Mesodermal cell (in vitro differentiated cells): ENCODE measurements around the gene NRN1L.

Experiments
- H3K27ac ChIP-seq: 2 replicates; pipeline ENCODE4 v1.7.0; 2013; ENCODE audit warnings: mild to moderate bottlenecking, low read depth, low read length, moderate library complexity; ENCODE audit not compliant: severe bottlenecking
- H3K36me3 ChIP-seq: 2 replicates; pipeline ENCODE4 v1.7.1; 2013; ENCODE audit warnings: mild to moderate bottlenecking, low read length, moderate library complexity; ENCODE audit not compliant: control insufficient read depth, insufficient read depth
- H3K4me1 ChIP-seq: one replicate; pipeline ENCODE4 v1.7.1; 2013; ENCODE audit warnings: mild to moderate bottlenecking, low read length; ENCODE audit not compliant: insufficient read depth, control insufficient read depth, poor library complexity, severe bottlenecking
- H3K4me3 ChIP-seq: 2 replicates; pipeline ENCODE4 v1.7.0; 2013; ENCODE audit warnings: low read length, control low read depth, mild to moderate bottlenecking; ENCODE audit not compliant: insufficient read depth, poor library complexity, severe bottlenecking; ENCODE audit errors: extremely low read depth
- H3K9me3 ChIP-seq: 2 replicates; pipeline ENCODE4 v1.7.1; 2013; ENCODE audit warnings: mild to moderate bottlenecking, low read length, moderate library complexity; ENCODE audit not compliant: control insufficient read depth
- WGBS, 2 experiments: methylation state at CpG; one replicate each; pipeline ENCODE4 v1.1.5; 2013; ENCODE audit warnings: missing lambda C conversion rate in 2 of 2; ENCODE audit not compliant: insufficient coverage in 2 of 2; 5-methylcytosine and 5-hydroxymethylcytosine counted together

NRN1L gene

DNA sequence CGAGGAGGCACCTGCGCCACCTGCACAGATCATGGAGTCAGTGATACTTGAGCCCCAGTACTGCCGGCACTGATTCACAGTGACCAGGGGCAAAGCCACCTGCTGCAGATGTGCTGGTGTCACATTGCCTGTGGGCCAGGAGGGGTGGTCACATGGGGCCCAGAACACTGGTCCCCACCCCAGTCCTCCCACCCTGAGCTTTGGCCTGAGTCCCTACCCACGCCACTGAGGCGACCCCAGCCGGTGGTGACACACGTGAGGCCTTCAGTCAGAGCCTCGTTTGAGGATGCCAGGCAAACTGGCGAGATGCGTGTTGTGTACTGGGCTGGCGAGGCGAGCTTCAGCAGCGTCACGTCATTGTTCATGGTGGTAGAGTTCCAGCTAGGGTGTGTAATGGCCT lies 45.5 kb downstream of the NRN1L start:
- Histone ChIP-seq H3K9me3 (no peaks in the 10 kb centered on the region), H3K4me1 (peaks cover 3% of the 10 kb centered on the region), H3K4me3 (no peak overlapping the region), H3K27ac (no peak overlapping the region), H3K36me3 (peaks cover 27% of the 10 kb centered on the region)
- WGBS, 2 experiments, result 92 to 97% methylated on average over 14 of the region's 14 CpGs

DNA sequence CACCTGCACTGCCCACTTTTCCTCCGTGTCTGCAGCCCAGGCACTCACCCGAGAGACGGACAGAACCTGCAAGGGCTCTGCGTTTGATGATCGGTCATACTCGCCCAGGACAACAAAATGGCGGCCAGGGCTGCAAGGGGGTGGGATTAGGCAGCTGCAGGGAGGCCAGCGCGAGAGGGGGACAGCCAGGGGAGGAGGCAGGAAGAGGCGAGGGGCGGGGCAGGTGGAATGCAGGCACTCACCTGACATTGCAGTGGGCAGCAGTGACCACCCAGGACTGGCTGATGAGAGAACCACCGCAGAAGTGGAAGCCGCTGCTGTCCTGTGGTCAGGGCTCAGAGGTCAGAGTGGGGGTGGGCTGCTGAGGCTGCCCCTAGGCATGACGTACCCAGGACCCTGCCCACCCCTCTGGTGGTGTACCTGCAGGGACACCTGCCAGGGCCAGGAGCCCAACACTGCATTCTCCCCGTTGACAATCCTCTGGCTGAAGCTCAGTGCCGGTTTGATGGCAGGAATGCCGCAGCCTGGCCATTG lies 46.1 kb downstream of the NRN1L start:
- no peak overlapping the region for H3K4me3 ChIP-seq
- H3K9me3 ChIP-seq, result no peaks in the 10 kb centered on the region
- H3K27ac ChIP-seq, result no peak overlapping the region
- peaks cover 27% of the 10 kb centered on the region for H3K36me3 ChIP-seq
- H3K4me1 ChIP-seq, result peaks cover 3% of the 10 kb centered on the region
- 93 to 95% methylated on average over 17 of the region's 17 CpGs for WGBS, 2 experiments

DNA sequence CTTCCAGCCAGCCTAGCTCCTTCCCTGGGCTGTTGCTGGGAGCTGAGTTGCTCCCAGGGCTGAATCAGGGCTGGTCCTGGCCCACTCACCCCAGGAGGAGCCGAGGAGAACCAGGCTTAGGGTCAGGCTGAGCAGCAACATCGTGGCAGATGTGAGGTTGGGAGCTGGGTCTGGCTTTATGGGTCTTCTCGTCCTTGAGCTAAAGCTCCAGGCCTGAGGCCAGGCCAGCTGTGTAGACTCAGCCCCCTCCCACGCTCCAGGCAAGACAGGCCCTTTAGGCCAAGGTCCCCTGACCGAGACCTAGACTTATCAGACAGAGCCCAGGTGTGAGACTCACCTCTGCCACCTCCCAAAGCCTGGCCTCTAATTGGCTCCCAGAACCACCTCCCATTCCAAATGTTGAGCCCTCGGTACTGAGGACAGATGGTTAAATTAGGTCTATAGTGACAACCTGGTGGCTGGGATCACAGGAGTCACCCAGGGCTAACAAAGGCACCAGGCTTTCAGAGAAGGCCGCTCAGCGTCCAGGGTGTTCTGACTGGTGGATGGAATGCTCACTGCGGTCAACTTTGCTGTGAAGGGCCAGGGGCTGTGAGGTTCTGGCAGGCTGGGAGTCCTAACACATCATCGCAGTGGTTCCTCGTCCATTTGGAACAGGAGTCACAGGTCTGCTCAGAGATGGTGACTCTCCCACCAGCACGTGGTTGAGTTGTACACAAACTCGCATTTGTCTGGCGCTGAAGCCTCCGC lies 47.2 kb downstream of the NRN1L start, which contains the start of gene CTRL:
CTRL (minus strand) TSS at position 151 of the 750 bp plus-strand sequence; CDS start at position 141, 10 bp downstream.
- WGBS, 2 experiments, result 91 to 95% methylated on average over 14 of the region's 15 CpGs
- Histone ChIP-seq H3K4me3 (no peak within 1 kb of the TSS), H3K4me1 (peaks cover 3% of the 10 kb centered on the region), H3K27ac (no peak within 1 kb of the TSS), H3K9me3 (no peaks in the 10 kb centered on the region), H3K36me3 (peaks cover 27% of the 10 kb centered on the region)

DNA sequence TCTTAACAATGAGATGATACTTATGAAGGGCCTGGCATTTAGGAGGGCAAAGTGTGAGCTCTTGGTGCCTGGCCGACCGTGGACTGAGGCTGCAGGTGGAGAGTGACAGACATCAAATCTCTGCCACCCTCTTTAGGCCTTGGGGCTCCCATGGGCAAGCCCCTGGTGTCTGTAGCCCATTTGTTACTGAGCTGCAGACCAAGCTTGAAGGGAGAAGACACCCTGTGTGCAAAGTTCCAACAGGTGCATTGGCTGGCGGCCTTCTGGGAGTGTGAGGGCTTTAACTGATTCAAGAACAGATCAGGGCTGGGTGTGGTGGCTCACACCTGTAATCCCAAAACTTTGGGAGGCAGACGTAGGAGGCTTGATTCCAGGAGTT lies 47.8 kb downstream of the NRN1L start:
- 85 to 90% methylated on average over 2 to 3 of the region's 4 CpGs for whole genome bisulfite sequencing, 2 experiments
- H3K36me3 ChIP-seq, result peaks cover 27% of the 10 kb centered on the region

DNA sequence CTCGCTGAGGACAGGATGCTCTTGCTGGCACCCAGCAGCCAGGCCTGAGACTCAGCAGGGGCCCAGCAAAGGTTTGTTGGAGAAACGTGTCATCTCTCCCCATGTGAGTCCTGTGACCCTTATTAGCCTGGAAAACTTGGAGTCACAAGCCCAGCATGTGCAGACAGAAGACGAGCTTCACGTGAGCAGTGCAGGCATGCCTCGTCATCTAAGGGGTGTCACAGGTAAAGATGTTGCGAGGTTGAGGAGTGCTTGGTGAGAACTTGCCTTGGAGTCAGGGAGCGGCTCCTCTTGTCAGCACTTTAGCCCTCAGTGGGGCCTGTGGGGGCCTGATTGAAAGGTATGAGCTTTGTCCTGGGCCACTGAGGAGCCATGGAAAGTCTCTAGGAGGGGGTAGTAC lies 49.1 kb downstream of the NRN1L start:
- Histone ChIP-seq H3K4me1 (peaks cover 3% of the 10 kb centered on the region), H3K27ac (no peak overlapping the region), H3K4me3 (no peak overlapping the region), H3K36me3 (peaks cover 18% of the 10 kb centered on the region), H3K9me3 (no peaks in the 10 kb centered on the region)
- 91 to 93% methylated on average over 7 of the region's 7 CpGs for WGBS, 2 experiments

More for the DNA sequence above, 47.8 kb downstream of the NRN1L start:
- no peak overlapping the region for H3K4me3 ChIP-seq
- H3K9me3 ChIP-seq, result no peaks in the 10 kb centered on the region
- peaks cover 3% of the 10 kb centered on the region for H3K4me1 ChIP-seq
- no peak overlapping the region for H3K27ac ChIP-seq

DNA sequence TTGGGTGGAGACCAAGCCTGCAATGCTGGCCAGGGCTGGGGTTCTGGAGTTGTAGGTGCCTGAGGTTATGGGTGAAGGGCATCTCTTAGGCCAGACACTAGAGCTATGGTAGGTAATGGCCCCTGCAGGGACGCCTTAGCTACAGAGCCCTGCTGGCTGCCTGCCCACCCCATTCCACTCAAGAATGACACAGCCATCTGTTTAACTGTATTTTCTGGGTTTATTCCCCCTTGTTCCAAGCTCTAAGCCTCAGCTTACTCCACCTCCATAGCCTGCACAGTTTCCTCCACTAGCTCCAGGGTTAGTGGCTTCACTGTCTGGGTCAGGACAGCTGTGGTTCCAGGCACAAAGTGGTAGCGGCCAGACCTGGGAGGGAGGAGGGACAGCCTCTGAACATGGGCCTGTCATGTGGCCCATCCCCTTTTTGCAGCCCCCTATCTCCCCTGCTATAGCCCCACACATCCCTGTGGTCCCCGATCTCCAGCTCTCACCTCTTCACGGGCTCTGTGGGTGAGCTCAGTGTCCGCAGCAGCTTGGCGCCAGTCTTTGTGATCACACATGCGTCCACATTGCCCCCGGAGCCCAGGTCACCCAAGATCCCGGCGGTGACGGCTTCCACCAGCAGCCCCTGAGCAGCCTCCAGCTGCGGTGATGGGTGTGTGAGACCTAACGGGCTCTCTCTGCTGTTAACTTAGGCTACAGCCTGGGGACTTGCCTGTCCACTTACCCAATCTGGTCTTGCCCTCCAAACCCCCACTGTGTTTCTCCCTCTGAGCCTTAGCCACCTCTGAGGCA lies 49.8 kb downstream of the NRN1L start:
- no peak overlapping the region for H3K4me3 ChIP-seq
- peaks cover 13% of the 10 kb centered on the region for H3K36me3 ChIP-seq
- 58 to 62% methylated on average over 13 of the region's 13 CpGs for WGBS, 2 experiments
- H3K9me3 ChIP-seq, result no peaks in the 10 kb centered on the region
- peaks cover 3% of the 10 kb centered on the region for H3K4me1 ChIP-seq
- no peak overlapping the region for H3K27ac ChIP-seq

DNA sequence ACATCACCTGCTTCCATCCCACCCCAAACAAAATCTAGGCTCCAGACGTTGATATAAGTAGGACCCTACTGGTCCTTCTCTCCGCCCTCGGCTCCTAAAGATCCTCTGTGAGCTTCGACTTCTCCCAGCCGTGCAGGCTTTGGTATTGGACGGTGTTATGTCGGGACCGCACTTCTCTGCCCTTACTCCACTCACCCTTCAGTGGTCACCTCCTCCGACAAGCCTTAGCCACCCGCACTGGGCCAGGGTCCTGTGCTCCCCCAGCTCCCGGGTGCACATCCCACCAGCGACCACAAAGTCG lies 50.4 kb downstream of the NRN1L start:
- H3K36me3 ChIP-seq, result peaks cover 13% of the 10 kb centered on the region
- H3K4me3 ChIP-seq, result peak overlapping the region; percentile 86
- H3K27ac ChIP-seq, result no peak overlapping the region
- no peaks in the 10 kb centered on the region for H3K9me3 ChIP-seq
- WGBS, 2 experiments, result 5 to 13% methylated on average over 7 to 13 of the region's 13 CpGs
- H3K4me1 ChIP-seq, result peaks cover 3% of the 10 kb centered on the region

DNA sequence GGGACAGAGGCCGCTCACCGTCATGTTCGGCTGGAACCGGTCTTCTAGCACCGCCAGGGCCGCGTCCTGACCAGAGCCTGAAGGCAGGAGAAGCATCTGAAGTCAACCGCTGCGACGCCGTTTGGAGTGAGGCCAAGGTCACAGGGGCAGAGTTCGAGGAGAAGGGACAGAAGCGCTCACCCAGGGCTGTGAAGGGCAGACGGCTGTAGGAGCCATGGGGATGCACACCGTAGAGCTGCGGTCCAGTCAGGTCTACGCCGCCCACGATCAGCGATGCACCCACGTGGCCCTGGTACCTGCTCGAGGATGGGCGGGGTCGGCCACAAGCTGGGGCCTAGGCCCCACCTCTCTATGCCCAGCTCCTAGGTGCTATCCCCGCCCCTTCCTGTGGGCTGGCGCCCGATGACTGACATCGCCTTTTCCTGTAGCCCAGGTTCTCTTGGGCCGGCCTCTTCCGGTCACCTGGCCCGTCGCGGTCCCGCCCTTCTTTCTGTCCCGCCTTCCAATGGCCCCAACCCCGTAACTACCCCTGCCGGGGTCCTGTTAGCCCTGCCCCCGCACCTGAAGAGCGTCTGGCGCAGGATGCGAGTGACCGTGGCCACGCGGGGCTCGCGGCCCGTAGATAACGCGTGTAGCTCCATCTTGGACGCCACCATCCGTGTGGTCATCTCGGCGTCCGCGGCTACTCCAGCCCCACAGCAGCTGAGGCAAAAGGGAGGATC lies 50.9 kb downstream of the NRN1L start:
- 0 to 1% methylated on average over 38 to 53 of the region's 55 CpGs for WGBS, 2 experiments
- Histone ChIP-seq H3K36me3 (peaks cover 15% of the 10 kb centered on the region), H3K27ac (peak overlapping the region; percentile 62), H3K4me1 (peaks cover 3% of the 10 kb centered on the region), H3K4me3 (peak overlapping the region; percentile 86), H3K9me3 (no peaks in the 10 kb centered on the region)
